ENCODE measurements around the gene RADX. TPM values are rescaled to one million over a fixed set of nuclear protein-coding genes. Genes with fewer than 3 reads are reported as not detected.

The RADX gene
- total and polyA plus RNA-seq, 10 donors = 2.7 to 19.4 (median 5.9) TPM

GRCh38 chrX:106670631-106671030 lies 58.9 kb downstream of the RADX start:
- TF ChIP-seq CTCF (IDR thresholded peaks at IDR 0.05 in 8 of 11, conservative IDR thresholded peaks at IDR 0.05 in 3 of 11) = no peak
- WGBS, 5 donors = 86 to 94% (median 90%) methylated on average over 1 of the region's 1 CpG

GRCh38 chrX:106672527-106672926 lies 60.7 kb downstream of the RADX start:
- Histone ChIP-seq H3K9me3 (no peaks in the 10 kb centered on the region), H3K36me3 (peaks cover 0 to 8% (median 0%) of the 10 kb centered on the region in 6 donors), H3K4me3 (no peak overlapping the region), H3K27me3 (replicated peaks in 1 of 7) (no peaks in the 10 kb centered on the region), H3K27ac (no peak overlapping the region), H3K4me1 (no peaks in the 10 kb centered on the region)
- 62 to 92% (median 87%) methylated on average over 4 of the region's 4 CpGs for WGBS, 5 donors
- TF ChIP-seq CTCF (IDR thresholded peaks at IDR 0.05 in 8 of 11, conservative IDR thresholded peaks at IDR 0.05 in 3 of 11) (no peak), POLR2A (IDR thresholded peaks at IDR 0.05) (no peak), POLR2AphosphoS5 (IDR thresholded peaks at IDR 0.05) (no peak)
- intact Hi-C loops (cut with DNase I; ENCODE audit: low total_unique reads) = no loop called here
- no peak for DNase-seq

More at GRCh38 chrX:106670631-106671030, 58.9 kb downstream of the RADX start:
- H3K4me1 ChIP-seq = no peaks in the 10 kb centered on the region
- H3K9me3 ChIP-seq = no peaks in the 10 kb centered on the region
- intact Hi-C loops (cut with DNase I; ENCODE audit: low total_unique reads) = no loop called here
- H3K4me3 ChIP-seq = no peak overlapping the region
- no peaks in the 10 kb centered on the region for H3K27me3 ChIP-seq (replicated peaks in 1 of 7)
- peaks cover 0 to 8% (median 0%) of the 10 kb centered on the region in 6 donors for H3K36me3 ChIP-seq
- no peak for DNase-seq
- H3K27ac ChIP-seq = no peak overlapping the region

DNA sequence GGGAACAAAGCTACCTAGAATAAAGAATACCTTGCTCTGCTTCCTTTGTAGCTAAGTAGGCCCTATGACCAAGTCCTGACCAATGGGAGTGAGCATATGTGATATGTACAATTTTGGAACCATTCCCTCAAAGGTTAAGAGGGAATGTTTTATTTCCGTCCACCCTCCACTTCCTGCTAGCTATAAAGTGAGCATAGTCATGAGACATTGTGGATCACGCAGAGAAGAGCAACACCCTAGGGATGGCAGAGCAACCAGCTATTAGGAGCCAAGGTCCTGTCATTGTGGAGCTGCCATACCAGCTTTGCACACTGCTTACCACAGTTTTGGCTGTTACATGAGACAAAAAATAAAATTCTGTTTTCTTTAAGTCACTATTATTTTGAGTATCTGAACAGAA lies 68.9 kb downstream of the RADX start:
- H3K4me1 ChIP-seq = no peaks in the 10 kb centered on the region
- 43 to 79% (median 68%) methylated on average over 2 of the region's 2 CpGs for WGBS, 5 donors
- H3K9me3 ChIP-seq = no peaks in the 10 kb centered on the region
- no peak for TF ChIP-seq CTCF (IDR thresholded peaks at IDR 0.05 in 8 of 11, conservative IDR thresholded peaks at IDR 0.05 in 3 of 11)
- TF ChIP-seq POLR2AphosphoS5 (IDR thresholded peaks at IDR 0.05) = no peak
- TF ChIP-seq POLR2A (IDR thresholded peaks at IDR 0.05) = no peak
- DNase-seq = no peak
- H3K27ac ChIP-seq = no peak overlapping the region
- intact Hi-C loops (cut with DNase I; ENCODE audit: low total_unique reads) = no loop called here
- no peaks in the 10 kb centered on the region for H3K36me3 ChIP-seq
- no peak overlapping the region for H3K4me3 ChIP-seq
- peaks cover 0 to 7% (median 0%) of the 10 kb centered on the region in 7 donors for H3K27me3 ChIP-seq (replicated peaks in 1 of 7)

GRCh38 chrX:106684207-106684606 lies 72.4 kb downstream of the RADX start:
- 81 to 92% (median 88%) methylated on average over 1 to 4 of the region's 4 CpGs for WGBS, 5 donors
- Histone ChIP-seq H3K27ac (no peak overlapping the region), H3K36me3 (no peaks in the 10 kb centered on the region), H3K9me3 (no peaks in the 10 kb centered on the region), H3K4me1 (no peaks in the 10 kb centered on the region), H3K27me3 (replicated peaks in 1 of 7) (peaks cover 0 to 7% (median 0%) of the 10 kb centered on the region in 7 donors), H3K4me3 (no peak overlapping the region)
- intact Hi-C loops (cut with DNase I; ENCODE audit: low total_unique reads) = no loop called here
- DNase-seq = no peak
- TF ChIP-seq CTCF (IDR thresholded peaks at IDR 0.05 in 8 of 11, conservative IDR thresholded peaks at IDR 0.05 in 3 of 11) = no peak
- no peak for TF ChIP-seq POLR2AphosphoS5 (IDR thresholded peaks at IDR 0.05)
- no peak for TF ChIP-seq POLR2A (IDR thresholded peaks at IDR 0.05)

Data from spleen (tissue), 11 donors.